GM19463 (cell line): ENCODE data around the gene ARMC6.
"Not testable (repeated sequence)": the region's sequence is repeated elsewhere in the genome, so short reads cannot be mapped to it uniquely, and the experiment has no call there.

Source experiments
- ATAC-seq: cut with Tn5 transposase; IDR thresholded peaks from one replicate; pipeline ENCODE4 v1.9.1; 2021; ENCODE audit warnings: mild to moderate bottlenecking, moderate library complexity; ENCODE audit not compliant: unreplicated experiment

ARMC6 gene

DNA sequence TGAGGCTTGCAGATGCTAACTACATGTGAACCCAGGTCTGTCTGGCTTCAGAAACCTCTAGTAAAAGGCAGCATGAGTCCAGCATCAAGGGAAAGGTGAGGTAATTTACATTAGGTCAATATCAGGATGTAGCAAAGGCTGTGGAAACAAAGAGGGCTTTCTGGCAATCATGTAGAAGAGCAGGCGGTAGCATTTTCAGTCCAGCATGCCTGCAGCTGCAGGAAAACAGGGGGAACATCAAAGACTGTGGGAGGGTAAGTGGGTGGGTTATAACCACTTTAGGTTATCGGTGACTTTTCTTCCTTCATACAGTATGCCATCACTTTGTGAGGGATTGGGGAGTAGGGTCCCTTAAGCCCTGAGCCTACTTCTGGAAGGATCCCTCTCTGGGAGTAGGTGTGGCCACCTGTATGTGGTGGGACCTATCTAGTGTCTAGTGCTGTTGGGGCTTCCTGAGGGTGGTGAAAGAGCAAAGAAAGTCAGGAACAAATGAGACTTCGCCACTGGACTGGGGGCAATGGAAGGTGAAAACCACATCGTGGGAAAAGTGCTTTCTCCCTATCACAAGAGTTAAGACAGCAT, 10.9 kb upstream of the ARMC6 start:
- ATAC-seq, result no peak

DNA sequence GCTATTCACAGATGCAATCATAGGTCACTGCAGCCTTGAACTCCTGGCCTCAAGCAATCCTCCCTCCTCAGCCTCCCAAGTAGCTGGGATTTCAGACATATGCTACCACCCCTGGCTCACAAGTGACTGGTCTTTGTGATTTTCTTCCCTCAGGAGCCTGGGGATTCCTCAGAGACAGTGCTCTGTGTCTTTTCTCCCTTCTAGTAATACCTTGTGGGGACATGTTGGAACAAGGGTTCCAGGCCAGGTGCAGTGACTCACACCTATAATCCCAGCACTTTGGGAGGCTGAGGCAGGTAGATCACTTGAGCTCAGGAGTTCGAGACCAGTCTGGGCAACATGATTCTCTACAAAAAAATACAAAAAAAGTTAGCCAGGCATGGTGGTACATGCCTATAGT, 10.0 kb upstream of the ARMC6 start:
- not testable (repeated sequence) for ATAC-seq

DNA sequence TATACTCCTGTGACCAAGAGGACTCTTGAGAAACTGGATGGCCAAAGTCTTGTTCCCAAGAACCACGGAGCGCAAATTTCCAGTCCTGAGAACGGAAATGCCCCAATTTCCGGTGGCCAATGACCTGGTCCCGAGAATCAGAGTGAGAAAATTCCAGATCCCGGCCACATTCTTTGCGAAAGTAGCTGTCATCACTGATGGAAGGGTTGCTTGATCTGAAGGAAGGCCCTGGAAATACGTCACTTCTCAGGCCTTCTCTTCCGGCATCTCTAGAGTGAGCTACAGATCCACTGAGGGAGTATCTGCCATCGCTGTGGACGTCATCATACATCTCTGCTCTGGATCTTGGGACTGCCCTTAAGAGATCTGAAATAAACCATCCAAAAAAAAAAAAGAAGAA, 7.5 kb upstream of the ARMC6 start:
- no peak for ATAC-seq

GRCh38 chr19:19026299-19026971, 7.0 kb upstream of the ARMC6 start:
- ATAC-seq, result no peak

- no peak for ATAC-seq
Observed at GRCh38 chr19:19027228-19027627, 6.2 kb upstream of the ARMC6 start.

DNA sequence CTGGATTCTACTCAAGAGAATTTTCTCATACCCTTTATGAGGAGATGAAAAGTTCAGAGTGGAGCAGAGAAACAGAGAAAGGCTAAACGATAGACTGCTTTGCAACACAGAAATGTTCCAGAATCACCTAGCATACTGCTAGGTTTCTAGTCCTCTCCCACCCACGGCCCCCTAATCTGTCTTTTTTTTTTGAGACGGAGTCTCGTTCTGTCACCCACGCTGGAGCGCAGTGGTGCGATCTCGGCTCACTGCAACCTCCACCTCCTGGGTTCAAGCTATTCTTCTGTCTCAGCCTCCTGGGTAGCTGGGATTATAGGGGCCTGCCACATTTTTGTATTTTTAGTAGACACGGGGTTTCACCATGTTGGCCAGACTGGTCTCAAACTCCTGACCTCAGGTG, 4.9 kb upstream of the ARMC6 start:
- no peak for ATAC-seq

DNA sequence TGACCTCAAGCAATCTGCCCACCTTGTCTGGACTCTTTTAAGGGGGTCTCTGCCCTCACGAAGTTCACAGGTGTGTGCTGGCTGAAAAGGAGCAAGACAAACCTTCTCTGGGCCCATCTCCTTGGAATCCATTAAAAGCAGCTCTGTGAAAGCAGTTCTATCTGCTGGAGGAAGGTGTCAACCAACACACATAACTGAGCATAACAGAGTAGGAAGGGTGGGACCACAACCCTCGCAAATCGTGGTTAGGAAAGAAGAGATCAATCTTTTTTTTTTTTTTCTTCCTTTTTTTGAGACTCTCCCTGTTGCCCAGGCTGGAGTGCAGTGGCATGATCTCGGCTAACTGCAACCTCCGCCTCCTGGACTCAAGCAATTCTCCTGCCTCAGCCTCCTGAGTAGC, 1.5 kb upstream of the ARMC6 start:
- no peak for ATAC-seq

- ATAC-seq, result peak; percentile 52
Observed at GRCh38 chr19:19032420-19033175, 805 bp upstream of the ARMC6 start.

GRCh38 chr19:19033176-19033425, 302 bp upstream of the ARMC6 start:
- ATAC-seq, result peak; percentile 5

- ATAC-seq, result peak; percentile 37
Observed at GRCh38 chr19:19034204-19034624, 811 bp downstream of the ARMC6 start.

- no peak for ATAC-seq
Observed at GRCh38 chr19:19039901-19040300, 6.5 kb downstream of the ARMC6 start.

- ATAC-seq, result no peak
Observed at GRCh38 chr19:19040417-19040816, 7.0 kb downstream of the ARMC6 start.

DNA sequence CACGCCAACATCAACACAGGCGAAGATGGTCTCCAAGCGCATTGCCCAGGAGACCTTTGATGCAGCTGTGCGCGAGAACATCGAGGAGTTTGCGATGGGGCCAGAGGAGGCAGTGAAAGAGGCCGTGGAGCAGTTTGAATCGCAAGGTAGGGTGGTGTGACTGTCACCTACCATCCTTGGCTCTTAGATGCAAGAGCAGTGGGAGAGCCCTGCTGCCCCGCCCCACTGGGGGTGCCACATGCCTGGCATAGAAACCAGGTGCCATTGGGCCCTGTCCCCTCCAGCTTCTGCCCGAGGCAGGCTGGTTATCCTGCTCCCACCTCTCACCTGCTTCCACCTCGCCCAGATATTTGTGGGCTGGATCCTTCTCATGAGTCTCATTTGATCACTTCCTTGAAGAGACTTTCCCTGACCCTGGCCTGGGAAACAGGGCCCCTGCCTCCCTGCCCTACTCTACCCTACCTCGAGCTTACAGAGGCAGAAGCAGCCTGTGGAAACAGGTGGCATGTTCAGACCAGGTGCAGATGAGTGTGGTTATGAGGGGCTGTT, 9.4 kb downstream of the ARMC6 start:
- no peak for ATAC-seq

DNA sequence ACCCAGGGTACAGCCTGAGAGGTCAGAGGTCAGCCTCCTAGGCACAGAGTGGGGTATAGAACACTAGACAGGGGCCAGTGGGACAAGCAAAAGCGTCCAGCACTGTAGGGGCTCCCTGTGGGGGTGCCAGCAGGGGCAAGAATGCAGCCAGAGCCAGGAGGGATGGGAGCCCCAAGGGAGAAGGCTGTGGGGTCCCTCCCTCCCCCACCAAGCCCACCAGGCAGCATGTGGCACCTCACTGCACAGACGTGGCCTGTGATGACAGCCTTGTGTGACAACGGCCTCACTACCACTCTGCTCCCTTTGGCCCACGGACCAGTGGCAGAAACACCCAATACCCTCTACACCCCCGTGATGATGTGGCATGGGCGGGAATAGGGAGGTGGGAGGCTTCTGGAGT, 10.1 kb downstream of the ARMC6 start:
- ATAC-seq, result no peak

GRCh38 chr19:19043881-19044280, 10.5 kb downstream of the ARMC6 start:
- ATAC-seq, result no peak

DNA sequence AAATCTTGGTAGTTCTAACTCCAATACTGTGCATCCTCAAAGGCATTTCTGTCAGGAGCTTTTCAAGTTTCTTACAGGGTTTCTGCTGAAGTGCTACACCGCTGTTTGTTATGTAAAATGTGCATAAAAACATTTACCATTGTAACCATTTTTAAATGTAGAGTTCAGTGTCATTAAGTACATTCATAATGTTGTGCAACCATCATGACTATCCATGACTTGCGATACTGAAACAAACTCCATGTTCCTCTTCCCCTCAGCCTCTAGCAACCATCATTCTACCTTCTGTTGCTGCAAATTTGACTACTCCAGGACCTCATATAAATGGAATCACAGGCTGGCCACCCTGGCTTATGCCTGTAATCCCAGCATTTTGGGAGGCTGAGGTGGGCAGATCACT, 16.0 kb downstream of the ARMC6 start:
- ATAC-seq, result no peak

GRCh38 chr19:19050104-19050503, 16.7 kb downstream of the ARMC6 start:
- ATAC-seq, result no peak

DNA sequence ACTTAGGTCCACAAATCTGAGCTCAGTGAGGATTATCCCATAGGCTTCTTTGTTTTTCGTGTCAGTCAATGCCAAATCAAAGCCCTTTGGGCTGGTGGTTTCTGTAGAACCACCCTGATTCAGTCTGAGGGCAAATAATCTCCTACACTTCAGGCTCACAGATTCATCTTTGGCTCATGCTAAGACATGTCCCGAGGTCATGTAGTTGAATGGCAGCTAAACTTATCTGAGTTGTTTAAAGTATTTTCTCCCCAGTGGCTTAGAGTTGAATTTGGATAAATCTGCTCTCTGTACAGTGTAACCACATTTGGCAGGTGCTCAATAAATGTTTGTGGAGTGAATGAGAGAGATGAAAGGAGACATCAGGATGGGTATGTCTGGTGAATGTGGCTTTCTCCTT, 17.3 kb downstream of the ARMC6 start:
- no peak for ATAC-seq

DNA sequence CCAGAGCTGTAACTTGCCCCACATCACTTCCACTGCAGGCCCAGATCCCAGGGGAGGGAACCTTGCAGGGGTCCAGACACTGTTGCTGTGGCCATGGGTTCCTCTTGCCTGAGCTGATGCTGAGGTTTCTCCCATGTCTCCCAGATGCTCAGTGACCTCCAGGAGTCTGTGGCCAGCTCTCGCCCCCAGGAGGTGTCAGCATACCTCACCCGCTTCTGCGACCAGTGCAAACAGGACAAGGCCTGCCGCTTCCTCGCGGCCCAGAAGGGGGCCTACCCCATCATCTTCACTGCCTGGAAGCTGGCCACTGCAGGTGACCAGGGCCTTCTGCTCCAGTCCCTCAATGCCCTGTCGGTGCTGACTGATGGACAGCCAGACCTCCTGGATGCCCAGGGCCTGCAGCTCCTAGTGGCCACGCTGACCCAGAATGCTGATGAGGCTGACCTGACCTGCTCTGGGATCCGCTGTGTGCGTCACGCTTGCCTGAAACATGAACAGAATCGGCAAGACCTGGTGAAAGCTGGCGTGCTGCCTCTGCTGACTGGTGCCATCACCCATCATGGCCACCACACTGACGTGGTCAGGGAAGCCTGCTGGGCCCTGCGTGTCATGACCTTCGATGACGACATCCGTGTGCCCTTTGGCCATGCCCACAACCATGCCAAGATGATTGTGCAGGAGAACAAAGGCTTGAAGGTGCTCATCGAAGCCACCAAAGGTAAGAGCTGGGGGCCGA, 18.2 kb downstream of the ARMC6 start:
- ATAC-seq, result no peak

DNA sequence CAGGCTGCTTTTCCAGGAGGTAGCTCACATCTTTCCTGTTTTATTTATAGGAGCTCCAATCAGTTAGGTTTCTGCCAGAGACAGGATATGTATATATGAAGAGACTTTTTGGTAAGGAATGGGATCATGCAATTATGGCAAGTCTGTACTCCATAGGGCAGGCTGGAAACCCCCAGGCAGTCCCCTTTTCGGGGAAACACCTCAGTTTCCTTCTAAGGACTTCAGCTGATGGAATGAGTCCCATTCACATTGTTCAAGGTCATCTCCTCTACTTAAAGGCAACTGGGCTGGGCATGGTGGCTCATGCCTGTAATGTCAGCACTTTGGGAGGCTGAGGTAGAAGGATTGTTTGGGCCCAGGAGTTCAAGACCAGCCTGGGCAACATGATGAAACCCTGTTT, 19.5 kb downstream of the ARMC6 start:
- no peak for ATAC-seq

GRCh38 chr19:19053508-19054314, 20.3 kb downstream of the ARMC6 start:
- no peak for ATAC-seq
